Sigmoid colon (tissue), 7 donors: Measurements from ENCODE around the gene TECR. TPM values are rescaled to one million over a fixed set of nuclear protein-coding genes. Genes with fewer than 3 reads are reported as not detected.
"Not testable (repeated sequence)": the region's sequence is repeated elsewhere in the genome, so short reads cannot be mapped to it uniquely, and the experiment has no call there.

Experiments
- DNase-seq: peaks from one replicate; pipeline ENCODE4 v3.0.0-alpha.2; 2019
- H3K27ac ChIP-seq, 4 donors: fragments of 200-600 bp; sonication (generic); one replicate each; pipeline ENCODE4 v1.5.1; 2016 to 2019; ENCODE audit warnings: mild to moderate bottlenecking in 1 of 4
- H3K27me3 ChIP-seq, 3 donors: fragments of 200-600 bp; sonication (generic); one replicate each; pipeline ENCODE4 v1.5.1; 2019; ENCODE audit warnings: mild to moderate bottlenecking in 1 of 3
- H3K36me3 ChIP-seq, 4 donors: fragments of 200-600 bp; sonication (generic); one replicate each; pipeline ENCODE4 v1.5.1; 2016 to 2019
- H3K4me1 ChIP-seq, 4 donors: fragments of 200-600 bp; sonication (generic); one replicate each; pipeline ENCODE4 v1.5.1; 2017 to 2019
- H3K4me3 ChIP-seq, 4 donors: fragments of 200-600 bp; sonication (generic); one replicate each; pipeline ENCODE4 v1.5.1; 2017 to 2019; ENCODE audit warnings: mild to moderate bottlenecking in 2 of 4, moderate library complexity in 1 of 4
- H3K9me3 ChIP-seq, 4 donors: fragments of 200-600 bp in 3 of 4; sonication (generic) in 3 of 4; one replicate each; pipeline versions ENCODE4 v1.5.1 to v1.6.1; 2013 to 2019
- EP300 ChIP-seq, 4 donors: sonication (generic); formaldehyde crosslinking; IDR thresholded peaks; one replicate each; pipeline ENCODE4 v1.6.1; 2017; ENCODE audit warnings: antibody characterized with exemption in 4 of 4
- POLR2A ChIP-seq, 2 donors: fragments of 450-650 bp; IDR thresholded peaks; one replicate each; pipeline ENCODE4 v1.6.1; 2016; ENCODE audit warnings: antibody characterized with exemption in 2 of 2, mild to moderate bottlenecking in 2 of 2, moderate library complexity in 2 of 2
- POLR2AphosphoS5 ChIP-seq, 4 donors: sonication (generic); formaldehyde crosslinking; IDR thresholded peaks; one replicate each; pipeline ENCODE4 v1.6.1; 2017; ENCODE audit warnings: antibody characterized with exemption in 4 of 4
- WGBS, 2 donors: extraction: QIAGEN DNeasy Blood & Tissue Kit; methylation state at CpG; one replicate each; pipeline ENCODE4 v1.1.7; 2013; 5-methylcytosine and 5-hydroxymethylcytosine counted together
- intact Hi-C: fragments of 100-400 bp; cut with DNase I; formaldehyde crosslinking; loops from one replicate; pipeline ENCODE4 v1.15.1; 2023
- polyA plus RNA-seq, 3 donors: library from polyadenylated mRNA; stranded (reverse); fragments of 200-250 nt; gene quantifications; one replicate each; pipeline ENCODE4 v1.2.3, GENCODE V29; 2013
- total RNA-seq, 4 donors: library from RNA; depleted of rRNA; stranded (reverse); fragments of >200 nt; gene quantifications; one replicate each; pipeline ENCODE4 v1.1.0, GENCODE V29; 2016
- TF ChIP-seq, protein P1 (sequence below), 4 experiments: fragments of 450-650 bp in 3 of 4; fragments of 200-600 bp in 1 of 4; IDR thresholded peaks; one replicate each; pipeline ENCODE4 v1.5.1; 2016 to 2019; ENCODE audit warnings: antibody characterized with exemption in 4 of 4, mild to moderate bottlenecking in 3 of 4, moderate library complexity in 2 of 4
- donor health status: healthy with polysubstance abuse.
- donor health status: Bipolar disorder and iron deficiency.
- donor health status: healthy.

The TECR gene
- total and polyA plus RNA-seq, 7 donors = 20.6 to 139 (median 32.4) TPM

DNA sequence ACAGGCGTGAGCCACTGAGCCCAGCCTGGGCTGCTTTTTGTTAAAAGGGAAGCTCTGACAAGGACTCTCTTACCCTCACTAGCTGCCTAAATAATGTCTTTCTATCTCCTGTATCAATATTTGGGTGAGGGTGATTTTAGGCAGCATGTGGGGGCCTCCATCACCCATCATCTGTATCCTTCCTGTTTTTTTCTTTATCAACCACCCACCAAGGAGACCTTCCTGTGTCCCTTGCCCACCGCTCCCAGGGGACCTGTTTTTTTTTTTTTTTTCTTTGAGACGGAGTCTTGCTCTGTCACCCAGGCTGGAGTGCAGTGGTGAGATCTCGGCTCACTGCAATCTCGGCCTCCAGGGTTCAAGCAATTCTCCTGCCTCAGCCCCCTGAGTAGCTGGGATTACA lies 47.9 kb downstream of the TECR start:
- H3K27ac ChIP-seq = no peak overlapping the region
- TF ChIP-seq POLR2AphosphoS5 (IDR thresholded peaks at IDR 0.05) (no peak), POLR2A (IDR thresholded peaks at IDR 0.05) (no peak), EP300 (IDR thresholded peaks at IDR 0.05) (no peak)
- TF ChIP-seq, protein P1, sequence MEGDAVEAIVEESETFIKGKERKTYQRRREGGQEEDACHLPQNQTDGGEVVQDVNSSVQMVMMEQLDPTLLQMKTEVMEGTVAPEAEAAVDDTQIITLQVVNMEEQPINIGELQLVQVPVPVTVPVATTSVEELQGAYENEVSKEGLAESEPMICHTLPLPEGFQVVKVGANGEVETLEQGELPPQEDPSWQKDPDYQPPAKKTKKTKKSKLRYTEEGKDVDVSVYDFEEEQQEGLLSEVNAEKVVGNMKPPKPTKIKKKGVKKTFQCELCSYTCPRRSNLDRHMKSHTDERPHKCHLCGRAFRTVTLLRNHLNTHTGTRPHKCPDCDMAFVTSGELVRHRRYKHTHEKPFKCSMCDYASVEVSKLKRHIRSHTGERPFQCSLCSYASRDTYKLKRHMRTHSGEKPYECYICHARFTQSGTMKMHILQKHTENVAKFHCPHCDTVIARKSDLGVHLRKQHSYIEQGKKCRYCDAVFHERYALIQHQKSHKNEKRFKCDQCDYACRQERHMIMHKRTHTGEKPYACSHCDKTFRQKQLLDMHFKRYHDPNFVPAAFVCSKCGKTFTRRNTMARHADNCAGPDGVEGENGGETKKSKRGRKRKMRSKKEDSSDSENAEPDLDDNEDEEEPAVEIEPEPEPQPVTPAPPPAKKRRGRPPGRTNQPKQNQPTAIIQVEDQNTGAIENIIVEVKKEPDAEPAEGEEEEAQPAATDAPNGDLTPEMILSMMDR (IDR thresholded peaks at IDR 0.05) = no peak
- H3K4me3 ChIP-seq = no peak overlapping the region
- WGBS, 2 donors = 71 to 87% methylated on average over 5 of the region's 5 CpGs
- H3K27me3 ChIP-seq = no peaks in the 10 kb centered on the region
- no peaks in the 10 kb centered on the region for H3K9me3 ChIP-seq
- peaks cover 0 to 12% (median 11%) of the 10 kb centered on the region in 4 donors for H3K4me1 ChIP-seq
- intact Hi-C loops = no loop called here
- DNase-seq = no peak
- no peaks in the 10 kb centered on the region for H3K36me3 ChIP-seq

DNA sequence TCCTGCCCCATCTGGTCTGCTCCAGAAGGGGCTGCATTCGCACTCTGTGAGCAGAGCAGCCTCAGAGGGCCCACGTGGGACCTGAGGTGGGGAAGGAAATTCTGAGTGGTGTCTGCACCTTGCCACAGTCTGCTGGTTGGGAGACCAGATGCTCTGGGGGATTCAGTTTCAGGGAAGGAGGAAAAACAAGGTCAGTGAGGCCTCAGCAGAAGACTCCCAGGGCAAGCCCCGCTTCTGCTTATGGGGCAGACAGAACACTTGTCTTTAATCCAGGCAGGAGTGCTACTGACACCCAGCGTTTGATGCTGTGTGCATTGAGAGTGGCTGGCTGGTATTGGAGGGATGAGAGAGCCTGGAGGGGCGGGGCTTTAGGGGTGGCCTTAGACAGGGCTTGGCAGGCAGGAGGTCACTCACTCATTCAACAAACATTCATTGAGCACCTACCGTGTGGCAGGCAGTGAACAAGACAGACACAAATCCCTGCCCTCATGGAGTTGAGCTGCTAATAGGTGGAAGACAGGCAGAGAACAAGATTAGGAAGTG lies 48.6 kb downstream of the TECR start:
- WGBS, 2 donors = 48 to 50% methylated on average over 6 of the region's 6 CpGs
- Histone ChIP-seq H3K4me1 (peaks cover 0 to 10% (median 9%) of the 10 kb centered on the region in 4 donors), H3K36me3 (no peaks in the 10 kb centered on the region), H3K9me3 (no peaks in the 10 kb centered on the region), H3K4me3 (no peak overlapping the region), H3K27ac (no peak overlapping the region), H3K27me3 (no peaks in the 10 kb centered on the region)
- DNase-seq = no peak
- intact Hi-C loops = no loop called here
- TF ChIP-seq EP300 (IDR thresholded peaks at IDR 0.05) = no peak
- TF ChIP-seq POLR2AphosphoS5 (IDR thresholded peaks at IDR 0.05) = no peak
- TF ChIP-seq, protein P1 (IDR thresholded peaks at IDR 0.05) = no peak
- TF ChIP-seq POLR2A (IDR thresholded peaks at IDR 0.05) = no peak

DNA sequence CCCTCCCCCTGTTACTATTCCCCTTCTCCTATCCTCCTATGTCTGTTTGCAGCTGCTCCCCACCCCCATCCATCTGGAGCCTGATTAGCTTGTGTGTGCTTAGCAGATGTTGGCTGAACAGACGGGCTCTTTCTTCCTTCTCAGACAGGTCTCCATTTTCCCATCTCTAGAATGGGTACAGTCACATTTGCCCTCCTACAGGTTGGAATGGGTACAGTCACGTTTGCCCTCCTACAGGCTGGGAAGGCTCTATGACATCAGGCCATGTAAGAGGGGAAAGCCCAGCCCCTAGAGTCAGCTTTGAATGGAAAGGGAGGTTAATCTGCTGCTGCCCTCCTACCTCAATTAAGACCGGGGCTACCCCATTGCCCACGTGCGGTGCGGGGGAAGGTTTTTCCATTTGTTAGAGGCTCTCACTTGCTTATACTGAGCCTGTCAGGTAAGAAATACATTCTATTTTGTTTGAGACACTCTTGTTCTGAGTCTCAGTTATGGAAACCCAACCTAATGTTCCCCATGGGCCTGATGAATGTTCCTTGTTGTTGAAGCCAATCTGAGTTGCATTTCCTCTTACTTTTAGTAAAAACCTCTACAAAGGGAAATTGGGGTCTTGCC lies 51.3 kb downstream of the TECR start:
- intact Hi-C loops = no loop called here
- Histone ChIP-seq H3K27me3 (no peaks in the 10 kb centered on the region), H3K36me3 (no peaks in the 10 kb centered on the region), H3K9me3 (no peaks in the 10 kb centered on the region), H3K4me1 (no peaks in the 10 kb centered on the region), H3K4me3 (no peak overlapping the region), H3K27ac (no peak overlapping the region)
- DNase-seq = no peak
- 55 to 63% methylated on average over 6 of the region's 6 CpGs for WGBS, 2 donors
- TF ChIP-seq POLR2A (IDR thresholded peaks at IDR 0.05) (no peak), EP300 (IDR thresholded peaks at IDR 0.05) (no peak), POLR2AphosphoS5 (IDR thresholded peaks at IDR 0.05) (no peak)
- TF ChIP-seq, protein P1 (IDR thresholded peaks at IDR 0.05) = no peak

DNA sequence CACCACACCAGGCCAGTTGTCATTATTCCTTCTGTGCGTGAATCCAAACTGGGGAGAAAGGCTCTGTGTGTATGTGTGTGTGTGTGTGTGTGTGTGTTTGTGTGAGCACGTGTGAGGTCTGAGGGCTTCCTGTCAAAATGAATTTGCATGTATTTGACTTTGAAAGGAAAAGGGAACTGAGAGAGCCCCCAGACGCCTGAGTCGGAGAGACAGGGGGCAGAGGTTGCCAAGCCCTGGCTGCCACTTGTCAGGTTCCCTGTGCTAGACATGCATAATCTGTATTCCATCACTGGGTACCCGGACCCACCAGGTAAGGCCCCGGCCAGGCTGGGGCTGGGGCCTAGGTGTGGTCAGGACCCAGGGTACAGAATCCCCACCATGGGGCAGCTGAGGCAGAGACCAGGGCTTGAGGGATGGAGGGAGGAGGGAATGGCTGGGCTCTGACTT lies 53.5 kb downstream of the TECR start, which contains the start of gene CLEC17A:
Gene CLEC17A (plus strand): TSS at position 191 of the 447 bp plus-strand sequence. CDS start 77 bp downstream, at position 268.
- no peak for DNase-seq
- Histone ChIP-seq H3K9me3 (no peaks in the 10 kb centered on the region), H3K4me3 (no peak within 1 kb of the TSS), H3K27ac (no peak within 1 kb of the TSS), H3K4me1 (no peaks in the 10 kb centered on the region), H3K27me3 (no peaks in the 10 kb centered on the region), H3K36me3 (no peaks in the 10 kb centered on the region)
- no peak for TF ChIP-seq POLR2AphosphoS5 (IDR thresholded peaks at IDR 0.05)
- TF ChIP-seq, protein P1 (IDR thresholded peaks at IDR 0.05) = no peak
- no peak for TF ChIP-seq POLR2A (IDR thresholded peaks at IDR 0.05)
- no peak for TF ChIP-seq EP300 (IDR thresholded peaks at IDR 0.05)
- intact Hi-C loops = no loop called here
- WGBS, 2 donors = 31 to 59% methylated on average over 6 of the region's 6 CpGs

DNA sequence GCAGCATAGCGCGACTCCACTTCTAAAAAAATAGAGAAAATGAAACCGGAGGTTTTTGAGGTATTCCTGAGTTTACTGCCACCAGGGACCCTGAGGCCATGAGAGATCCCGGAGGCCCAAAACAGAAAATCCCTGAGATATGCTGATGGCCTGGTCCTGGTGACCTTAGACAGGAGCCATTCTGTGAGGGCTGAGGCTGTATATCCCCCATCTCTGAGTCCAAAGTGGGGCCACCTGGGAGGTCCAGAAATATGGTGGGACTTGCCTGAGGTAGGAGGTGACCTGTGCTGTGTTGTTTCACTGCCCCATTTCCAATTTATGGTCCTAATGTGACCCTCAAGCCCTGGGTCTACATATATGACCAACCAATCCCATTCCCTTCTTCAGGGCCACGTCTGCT lies 55.0 kb downstream of the TECR start:
- H3K4me3 ChIP-seq, H3K9me3 ChIP-seq, DNase-seq, H3K36me3 ChIP-seq, H3K27ac ChIP-seq, H3K27me3 ChIP-seq, intact Hi-C loops, H3K4me1 ChIP-seq: not testable (repeated sequence)
- WGBS, 2 donors = 79 to 89% methylated on average over 4 of the region's 5 CpGs

DNA sequence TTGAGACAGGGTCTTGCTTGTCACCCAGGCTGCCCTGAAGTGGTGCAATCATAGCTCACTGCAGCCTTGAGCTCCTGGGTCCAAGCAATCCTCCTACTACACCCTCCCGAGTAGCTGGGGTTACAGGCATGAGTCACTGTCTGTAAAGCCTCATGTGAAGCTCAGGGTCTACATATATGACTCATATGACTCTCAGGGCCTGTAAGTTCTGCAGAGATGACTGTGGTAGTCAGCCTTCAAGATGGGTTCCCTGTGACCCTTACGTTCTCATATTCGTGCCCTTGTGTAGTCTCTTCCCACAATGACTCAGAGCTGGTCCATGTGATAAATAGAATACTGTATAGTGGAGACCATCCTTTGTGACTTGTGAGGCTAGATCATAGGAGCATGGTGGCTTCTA lies 55.8 kb downstream of the TECR start:
- H3K4me3 ChIP-seq, DNase-seq, H3K36me3 ChIP-seq, H3K4me1 ChIP-seq, intact Hi-C loops, H3K27me3 ChIP-seq, H3K9me3 ChIP-seq, H3K27ac ChIP-seq: not testable (repeated sequence)
- WGBS, 2 donors = 53 to 59% methylated on average over 3 of the region's 3 CpGs

DNA sequence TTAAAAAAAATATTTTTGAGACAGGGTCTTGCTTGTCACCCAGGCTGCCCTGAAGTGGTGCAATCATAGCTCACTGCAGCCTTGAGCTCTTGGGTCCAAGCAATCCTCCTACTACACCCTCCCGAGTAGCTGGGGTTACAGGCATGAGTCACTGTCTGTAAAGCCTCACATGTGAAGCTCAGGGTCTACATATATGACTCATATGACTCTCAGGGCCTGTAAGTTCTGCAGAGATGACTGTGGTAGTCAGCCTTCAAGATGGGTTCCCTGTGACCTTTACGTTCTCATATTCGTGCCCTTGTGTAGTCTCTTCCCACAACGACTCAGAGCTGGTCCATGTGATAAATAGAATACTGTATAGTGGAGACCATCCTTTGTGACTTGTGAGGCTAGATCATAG lies 60.0 kb downstream of the TECR start:
- H3K4me3 ChIP-seq, H3K27me3 ChIP-seq, H3K27ac ChIP-seq, intact Hi-C loops, DNase-seq, H3K9me3 ChIP-seq, H3K36me3 ChIP-seq, H3K4me1 ChIP-seq: not testable (repeated sequence)
- WGBS, 2 donors = 57 to 60% methylated on average over 4 of the region's 4 CpGs
